Stimulated activated CD4-positive, alpha-beta T cell treated with anti-CD3 and anti-CD28 coated beads, Interleukin-4, amount 100 ng/mL, for 4 hours (primary cell): ENCODE results near the gene KLF3.

Experiments
- DNase-seq, 2 experiments: peaks; one replicate each; pipeline ENCODE4 v3.0.0-alpha.2; 2020

The KLF3 gene

GRCh38 chr4:38675146-38676121 lies 11.4 kb downstream of the KLF3 start:
- peak; percentile 73 to 74 for DNase-seq

- DNase-seq, result no peak
Observed at GRCh38 chr4:38676986-38677385, 13.0 kb downstream of the KLF3 start.

- no peak for DNase-seq
Observed at GRCh38 chr4:38677441-38677840, 13.4 kb downstream of the KLF3 start.

- no peak for DNase-seq
Observed at GRCh38 chr4:38678078-38678477, 14.1 kb downstream of the KLF3 start.

- DNase-seq, result no peak
Observed at GRCh38 chr4:38679921-38680320, 15.9 kb downstream of the KLF3 start.

- no peak for DNase-seq
Observed at GRCh38 chr4:38681281-38681991, 17.4 kb downstream of the KLF3 start.

- no peak for DNase-seq
Observed at GRCh38 chr4:38682336-38682735, 18.3 kb downstream of the KLF3 start.

GRCh38 chr4:38683276-38683675 lies 19.3 kb downstream of the KLF3 start:
- DNase-seq, result no peak

GRCh38 chr4:38684271-38684670 lies 20.3 kb downstream of the KLF3 start:
- DNase-seq, result no peak

- DNase-seq, result no peak
Observed at GRCh38 chr4:38684951-38685844, 21.2 kb downstream of the KLF3 start.

GRCh38 chr4:38686682-38687081 lies 22.7 kb downstream of the KLF3 start:
- no peak for DNase-seq

GRCh38 chr4:38687571-38688011 lies 23.6 kb downstream of the KLF3 start:
- DNase-seq, result no peak

- no peak for DNase-seq
Observed at GRCh38 chr4:38688676-38689355, 24.8 kb downstream of the KLF3 start.

- DNase-seq, result no peak
Observed at GRCh38 chr4:38691251-38692008, 27.4 kb downstream of the KLF3 start.

- no peak for DNase-seq
Observed at GRCh38 chr4:38692421-38692820, 28.4 kb downstream of the KLF3 start.

GRCh38 chr4:38693569-38693968 lies 29.6 kb downstream of the KLF3 start:
- DNase-seq, result no peak

- no peak for DNase-seq
Observed at GRCh38 chr4:38694330-38694729, 30.3 kb downstream of the KLF3 start.

- DNase-seq, result no peak
Observed at GRCh38 chr4:38695809-38696208, 31.8 kb downstream of the KLF3 start.

- no peak for DNase-seq
Observed at GRCh38 chr4:38696697-38697096, 32.7 kb downstream of the KLF3 start.

GRCh38 chr4:38698176-38698575 lies 34.2 kb downstream of the KLF3 start:
- DNase-seq, result no peak

GRCh38 chr4:38699112-38699511 lies 35.1 kb downstream of the KLF3 start:
- DNase-seq, result no peak

- no peak for DNase-seq
Observed at GRCh38 chr4:38703635-38704034, 39.6 kb downstream of the KLF3 start.
